A549 (cell line): ENCODE measurements around the gene MDGA2. TPM values are rescaled to one million over a fixed set of nuclear protein-coding genes. Genes with fewer than 3 reads are reported as not detected.

ENCODE experiments used
- ATAC-seq, 2 experiments: fragments of 200-7000 bp in 1 of 2; fragments of >200 bp in 1 of 2; cut with Nextera tagmentation in 1 of 2; cut with Tn5 transposase in 1 of 2; 3 replicates each; pipeline versions ENCODE4 v1.8.0 to v1.9.1; 2018 to 2020; ENCODE audit warnings: mild to moderate bottlenecking in 1 of 2, moderate library complexity in 1 of 2
- CTCF ChIA-PET: fragments of 300-600 bp; sonication (Branson Sonifier 250); formaldehyde crosslinking; extraction: SDS; loops from one replicate; lab custom pipeline; 2021; ENCODE audit warnings: antibody characterized with exemption, inconsistent platforms; lab: Yijun Ruan, JAX
- POLR2A ChIA-PET: fragments of 350-600 bp; formaldehyde crosslinking; extraction: SDS; loops from one replicate; lab custom pipeline; 2021; ENCODE audit warnings: antibody characterized with exemption, inconsistent platforms; lab: Yijun Ruan, JAX
- DNase-seq, 2 experiments: peaks; one replicate each; pipeline versions ENCODE4 v3.0.0 to v3.0.0-alpha.2; 2011 to 2016; ENCODE audit warnings: low read depth in 1 of 2, low spot score in 1 of 2
- FAIRE-seq: peaks from 2 replicates; lab custom pipeline; 2011; peaks lifted over from hg19 to GRCh38; lab: Jason Lieb, UNC
- H3K27ac ChIP-seq, 2 experiments: fragments of >200 bp; sonication (Bioruptor Twin); formaldehyde crosslinking; 3 replicates each; pipeline ENCODE4 v1.5.1; 2016 to 2017
- H3K4me1 ChIP-seq: fragments of >200 bp; sonication (Bioruptor Twin); formaldehyde crosslinking; 3 replicates; pipeline ENCODE4 v1.6.1; 2016
- H3K4me2 ChIP-seq: fragments of >200 bp; sonication (Bioruptor Twin); formaldehyde crosslinking; 3 replicates; pipeline ENCODE4 v1.6.1; 2016
- H3K4me3 ChIP-seq: fragments of >200 bp; sonication (Bioruptor Twin); formaldehyde crosslinking; 3 replicates; pipeline ENCODE4 v1.5.1; 2016
- H3K9me3 ChIP-seq: fragments of >200 bp; sonication (Bioruptor Twin); formaldehyde crosslinking; 3 replicates; pipeline ENCODE4 v1.6.1; 2016
- CBX8 ChIP-seq: fragments of 200-600 bp; sonication (generic); IDR thresholded peaks from 2 replicates; pipeline ENCODE4 v1.6.1; 2016
- EHF ChIP-seq: fragments of 250-450 bp; sonication (Bioruptor Pico); IDR thresholded peaks from 2 replicates; pipeline ENCODE4 v1.5.0; 2020; ENCODE audit warnings: mild to moderate bottlenecking
- FOSB ChIP-seq: fragments of 250-450 bp; sonication (Bioruptor Pico); IDR thresholded peaks from 2 replicates; pipeline ENCODE4 v1.5.0; 2020; ENCODE audit warnings: mild to moderate bottlenecking, moderate library complexity
- FOSL2 ChIP-seq, 2 experiments: fragments of 450-650 bp in 1 of 2; fragments of >200 bp in 1 of 2; sonication (Bioruptor Twin) in 1 of 2; formaldehyde crosslinking; IDR thresholded peaks; 2 replicates each; pipeline versions ENCODE4 v1.5.0 to v1.6.1; 2016 to 2020; ENCODE audit warnings: mild to moderate bottlenecking in 1 of 2, moderate library complexity in 1 of 2
- HDAC2 ChIP-seq: fragments of 200-600 bp; sonication (generic); IDR thresholded peaks from 2 replicates; pipeline ENCODE4 v1.6.1; 2016
- HOXB13 ChIP-seq: fragments of 250-450 bp; sonication (Bioruptor Pico); IDR thresholded peaks from 2 replicates; pipeline ENCODE4 v1.5.0; 2020; ENCODE audit warnings: low read depth, mild to moderate bottlenecking, moderate library complexity
- HOXB5 ChIP-seq: fragments of 250-450 bp; sonication (Bioruptor Pico); IDR thresholded peaks from 2 replicates; pipeline ENCODE4 v1.5.0; 2020; ENCODE audit warnings: mild to moderate bottlenecking, moderate library complexity
- MAFK ChIP-seq: fragments of 450-650 bp; IDR thresholded peaks from 2 replicates; pipeline ENCODE4 v1.6.1; 2014; ENCODE audit not compliant: partially characterized antibody
- MYC ChIP-seq: IDR thresholded peaks from 2 replicates; pipeline ENCODE4 v1.6.1; 2012; ENCODE audit warnings: mild to moderate bottlenecking, inconsistent platforms, low read length, improper control_type of control experiment, borderline replicate concordance
- NPAS2 ChIP-seq: fragments of 250-450 bp; sonication (Bioruptor Pico); IDR thresholded peaks from 2 replicates; pipeline ENCODE4 v1.8.0; 2022; ENCODE audit warnings: mild to moderate bottlenecking, moderate library complexity, borderline replicate concordance
- POLR2A ChIP-seq: IDR thresholded peaks from 2 replicates; pipeline ENCODE4 v1.6.1; 2012; ENCODE audit warnings: mild to moderate bottlenecking, low read length
- POLR2AphosphoS2 ChIP-seq: conservative IDR thresholded peaks from 2 replicates; pipeline ENCODE4 v1.6.1; 2012; ENCODE audit warnings: low read length, improper control_type of control experiment, inconsistent platforms
- RAD21 ChIP-seq, 2 experiments: fragments of >200 bp in 1 of 2; sonication (Bioruptor Twin) in 1 of 2; formaldehyde crosslinking in 1 of 2; IDR thresholded peaks in 1 of 2; conservative IDR thresholded peaks in 1 of 2; 2 replicates in 1 of 2; 3 replicates in 1 of 2; pipeline ENCODE4 v1.6.1; 2012 to 2018; ENCODE audit warnings: inconsistent platforms in 1 of 2
- RCOR1 ChIP-seq: fragments of 150-350 bp; IDR thresholded peaks from 2 replicates; pipeline ENCODE4 v1.6.1; 2014; ENCODE audit warnings: antibody characterized with exemption, low read length, low read depth
- SREBF2 ChIP-seq: fragments of 450-650 bp; IDR thresholded peaks from 2 replicates; pipeline ENCODE4 v1.6.1; 2014; ENCODE audit warnings: mild to moderate bottlenecking, moderate library complexity
- ZC3H11A ChIP-seq: fragments of 450-650 bp; IDR thresholded peaks from 2 replicates; pipeline ENCODE4 v1.6.1; 2014; ENCODE audit warnings: antibody characterized with exemption, mild to moderate bottlenecking
- ZFP36 ChIP-seq: fragments of 450-650 bp; IDR thresholded peaks from 2 replicates; pipeline ENCODE4 v1.6.1; 2014; ENCODE audit warnings: borderline replicate concordance; ENCODE audit not compliant: partially characterized antibody
- ZSCAN20 ChIP-seq: fragments of 250-450 bp; sonication (Bioruptor Pico); IDR thresholded peaks from 2 replicates; pipeline ENCODE4 v1.8.0; 2022; ENCODE audit warnings: mild to moderate bottlenecking, moderate library complexity
- WGBS: methylation state at CpG from one replicate; pipeline ENCODE4 v1.1.6; 2017; ENCODE audit errors: missing lambda C conversion rate; 5-methylcytosine and 5-hydroxymethylcytosine counted together
- polyA plus RNA-seq, 4 experiments: library from polyadenylated mRNA; depleted of rRNA in 3 of 4; stranded (reverse); fragments of >200 nt; fragmentation: RNase III in 1 of 4; extraction: RNeasy Plus Mini Kit Qiagen cat#74134 plus additional on column Dnase treatment in 1 of 4; gene quantifications; 2 replicates in 3 of 4; 3 replicates in 1 of 4; pipeline ENCODE4 v1.2.3, GENCODE V29; 2011 to 2017
- TF ChIP-seq, protein P1 (sequence below): fragments of >200 bp; sonication (Bioruptor Twin); formaldehyde crosslinking; IDR thresholded peaks from 3 replicates; pipeline ENCODE4 v1.6.1; 2016
- TF ChIP-seq, protein P2 (sequence below): fragments of >200 bp; sonication (Bioruptor Twin); formaldehyde crosslinking; IDR thresholded peaks from 3 replicates; pipeline ENCODE4 v1.5.1; 2016
- TF ChIP-seq, protein P3 (sequence below): fragments of 150-350 bp; IDR thresholded peaks from 2 replicates; pipeline ENCODE4 v1.6.1; 2014; ENCODE audit warnings: low read depth, mild to moderate bottlenecking, low read length
- TF ChIP-seq, protein P4 (sequence below): IDR thresholded peaks from 2 replicates; pipeline ENCODE4 v1.6.1; 2012

The MDGA2 gene
- polyA plus RNA-seq, 2 of the 4 experiments (the other 2 are of a cell fraction): 0.08 to 0.12 TPM

DNA sequence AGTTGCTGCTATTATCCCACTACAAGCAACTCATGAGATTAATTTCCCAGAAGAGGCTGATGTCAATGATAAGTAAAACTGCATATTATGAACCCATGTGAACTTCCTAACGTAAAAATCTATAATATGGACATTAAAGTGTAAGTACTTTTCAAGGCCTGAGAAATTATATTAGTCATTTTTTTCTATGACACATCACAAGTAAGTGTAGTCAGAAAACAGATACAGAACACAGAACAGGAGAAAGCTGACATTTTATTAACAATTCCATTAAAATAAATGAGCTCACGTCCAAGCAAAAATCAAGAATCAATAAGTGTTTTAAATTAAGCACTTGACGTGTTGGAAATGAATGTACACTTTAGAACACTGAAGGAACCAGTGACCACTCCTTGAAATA lies 155.0 kb downstream of the MDGA2 start (continued):
- TF ChIP-seq RAD21 (conservative IDR thresholded peaks at IDR 0.05 in 1 of 2, IDR thresholded peaks at IDR 0.05 in 1 of 2): no peak
- TF ChIP-seq, protein P1, sequence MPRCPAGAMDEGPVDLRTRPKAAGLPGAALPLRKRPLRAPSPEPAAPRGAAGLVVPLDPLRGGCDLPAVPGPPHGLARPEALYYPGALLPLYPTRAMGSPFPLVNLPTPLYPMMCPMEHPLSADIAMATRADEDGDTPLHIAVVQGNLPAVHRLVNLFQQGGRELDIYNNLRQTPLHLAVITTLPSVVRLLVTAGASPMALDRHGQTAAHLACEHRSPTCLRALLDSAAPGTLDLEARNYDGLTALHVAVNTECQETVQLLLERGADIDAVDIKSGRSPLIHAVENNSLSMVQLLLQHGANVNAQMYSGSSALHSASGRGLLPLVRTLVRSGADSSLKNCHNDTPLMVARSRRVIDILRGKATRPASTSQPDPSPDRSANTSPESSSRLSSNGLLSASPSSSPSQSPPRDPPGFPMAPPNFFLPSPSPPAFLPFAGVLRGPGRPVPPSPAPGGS: no peak

DNA sequence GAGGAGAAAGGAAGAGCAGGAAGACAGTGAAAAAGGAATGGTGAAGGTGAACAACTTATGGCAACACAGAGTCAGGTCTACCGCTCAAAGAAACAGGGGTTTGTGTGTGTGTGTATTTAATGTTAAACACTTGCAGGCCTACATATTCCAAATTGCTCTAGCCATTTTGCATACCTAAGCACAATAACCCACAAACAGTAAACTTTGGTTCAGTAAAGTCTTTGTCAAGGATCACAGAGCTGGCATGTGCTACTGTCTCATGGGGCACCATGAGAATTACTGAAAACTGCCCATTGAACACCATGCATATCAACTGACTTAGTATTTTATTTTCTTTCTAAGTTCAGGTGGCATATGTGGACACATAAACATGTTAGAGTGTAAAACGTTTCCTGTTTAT lies 163.6 kb downstream of the MDGA2 start:
- no peak for FAIRE-seq
- Histone ChIP-seq H3K27ac (no peak overlapping the region), H3K4me3 (no peak overlapping the region), H3K4me1 (no peaks in the 10 kb centered on the region), H3K4me2 (no peak overlapping the region), H3K9me3 (no peaks in the 10 kb centered on the region)
- DNase-seq: no peak
- 48% methylated on average over 2 of the region's 2 CpGs for WGBS
- no peak for ATAC-seq
- ChIA-PET CTCF (no interaction called here), POLR2A (no interaction called here)
- no peak for TF ChIP-seq MAFK
- no peak for TF ChIP-seq SREBF2
- no peak for TF ChIP-seq CBX8
- no peak for TF ChIP-seq HOXB13
- TF ChIP-seq ZFP36: no peak
- no peak for TF ChIP-seq RCOR1

DNA sequence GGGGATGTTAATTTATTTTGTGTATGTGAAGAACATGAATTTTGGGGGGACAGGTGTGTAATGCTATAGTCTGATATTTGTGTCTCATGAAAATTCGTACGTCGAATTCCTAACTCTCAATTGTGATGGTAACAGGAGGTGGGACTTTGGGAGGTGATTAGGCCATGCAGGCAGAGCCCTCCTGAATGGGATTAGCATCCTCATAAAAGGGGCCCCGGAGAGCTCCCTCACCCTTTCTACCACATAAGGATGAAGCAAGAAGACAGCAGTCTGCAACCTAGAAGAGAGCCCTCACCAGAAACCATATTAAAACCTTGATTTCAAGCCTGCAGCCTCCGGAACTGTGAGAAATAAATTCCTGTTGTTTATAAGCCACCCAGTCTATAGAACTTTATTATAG lies 165.4 kb downstream of the MDGA2 start:
- TF ChIP-seq HOXB5 (CRISPR knock-in tag) (no peak), HDAC2 (no peak), NPAS2 (no peak), MYC (no peak), POLR2A (no peak), EHF (CRISPR knock-in tag) (no peak), FOSL2 (IDR thresholded peaks at IDR 0.05) (no peak), FOSL2 (CRISPR knock-in tag; IDR thresholded peaks at IDR 0.05) (no peak), POLR2AphosphoS2 (no peak), RAD21 (conservative IDR thresholded peaks at IDR 0.05 in 1 of 2, IDR thresholded peaks at IDR 0.05 in 1 of 2) (no peak), CBX8 (no peak), HOXB13 (no peak), ZC3H11A (no peak), RCOR1 (no peak), FOSB (CRISPR knock-in tag) (no peak), ZSCAN20 (no peak)
- TF ChIP-seq, protein P2, sequence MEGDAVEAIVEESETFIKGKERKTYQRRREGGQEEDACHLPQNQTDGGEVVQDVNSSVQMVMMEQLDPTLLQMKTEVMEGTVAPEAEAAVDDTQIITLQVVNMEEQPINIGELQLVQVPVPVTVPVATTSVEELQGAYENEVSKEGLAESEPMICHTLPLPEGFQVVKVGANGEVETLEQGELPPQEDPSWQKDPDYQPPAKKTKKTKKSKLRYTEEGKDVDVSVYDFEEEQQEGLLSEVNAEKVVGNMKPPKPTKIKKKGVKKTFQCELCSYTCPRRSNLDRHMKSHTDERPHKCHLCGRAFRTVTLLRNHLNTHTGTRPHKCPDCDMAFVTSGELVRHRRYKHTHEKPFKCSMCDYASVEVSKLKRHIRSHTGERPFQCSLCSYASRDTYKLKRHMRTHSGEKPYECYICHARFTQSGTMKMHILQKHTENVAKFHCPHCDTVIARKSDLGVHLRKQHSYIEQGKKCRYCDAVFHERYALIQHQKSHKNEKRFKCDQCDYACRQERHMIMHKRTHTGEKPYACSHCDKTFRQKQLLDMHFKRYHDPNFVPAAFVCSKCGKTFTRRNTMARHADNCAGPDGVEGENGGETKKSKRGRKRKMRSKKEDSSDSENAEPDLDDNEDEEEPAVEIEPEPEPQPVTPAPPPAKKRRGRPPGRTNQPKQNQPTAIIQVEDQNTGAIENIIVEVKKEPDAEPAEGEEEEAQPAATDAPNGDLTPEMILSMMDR: no peak
- TF ChIP-seq, protein P1: no peak
- TF ChIP-seq, protein P3, sequence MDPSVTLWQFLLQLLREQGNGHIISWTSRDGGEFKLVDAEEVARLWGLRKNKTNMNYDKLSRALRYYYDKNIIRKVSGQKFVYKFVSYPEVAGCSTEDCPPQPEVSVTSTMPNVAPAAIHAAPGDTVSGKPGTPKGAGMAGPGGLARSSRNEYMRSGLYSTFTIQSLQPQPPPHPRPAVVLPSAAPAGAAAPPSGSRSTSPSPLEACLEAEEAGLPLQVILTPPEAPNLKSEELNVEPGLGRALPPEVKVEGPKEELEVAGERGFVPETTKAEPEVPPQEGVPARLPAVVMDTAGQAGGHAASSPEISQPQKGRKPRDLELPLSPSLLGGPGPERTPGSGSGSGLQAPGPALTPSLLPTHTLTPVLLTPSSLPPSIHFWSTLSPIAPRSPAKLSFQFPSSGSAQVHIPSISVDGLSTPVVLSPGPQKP: no peak
- TF ChIP-seq, protein P4, sequence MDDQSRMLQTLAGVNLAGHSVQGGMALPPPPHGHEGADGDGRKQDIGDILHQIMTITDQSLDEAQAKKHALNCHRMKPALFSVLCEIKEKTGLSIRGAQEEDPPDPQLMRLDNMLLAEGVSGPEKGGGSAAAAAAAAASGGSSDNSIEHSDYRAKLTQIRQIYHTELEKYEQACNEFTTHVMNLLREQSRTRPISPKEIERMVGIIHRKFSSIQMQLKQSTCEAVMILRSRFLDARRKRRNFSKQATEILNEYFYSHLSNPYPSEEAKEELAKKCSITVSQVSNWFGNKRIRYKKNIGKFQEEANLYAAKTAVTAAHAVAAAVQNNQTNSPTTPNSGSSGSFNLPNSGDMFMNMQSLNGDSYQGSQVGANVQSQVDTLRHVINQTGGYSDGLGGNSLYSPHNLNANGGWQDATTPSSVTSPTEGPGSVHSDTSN: no peak
- FAIRE-seq (no peak), DNase-seq (no peak), ATAC-seq (no peak)
- 17% methylated on average over 5 of the region's 5 CpGs for WGBS
- H3K9me3 ChIP-seq: no peaks in the 10 kb centered on the region
- no peak overlapping the region for H3K4me3 ChIP-seq
- H3K4me1 ChIP-seq: no peaks in the 10 kb centered on the region
- H3K27ac ChIP-seq: no peak overlapping the region
- no peak overlapping the region for H3K4me2 ChIP-seq
- ChIA-PET CTCF (no interaction called here), POLR2A (no interaction called here)
